Breast epithelium (tissue), 4 donors: ENCODE results near the gene TIAM1. TPM values are rescaled to one million over a fixed set of nuclear protein-coding genes. Genes with fewer than 3 reads are reported as not detected.

Experiments used
- DNase-seq, 2 donors: peaks; one replicate each; pipeline ENCODE4 v3.0.0-alpha.2; 2019; ENCODE audit warnings: low spot score in 2 of 2
- H3K27ac ChIP-seq, 2 donors: fragments of 200-600 bp; sonication (generic) in 1 of 2; one replicate each; pipeline ENCODE4 v1.5.1; 2016 to 2019; ENCODE audit warnings: mild to moderate bottlenecking in 1 of 2
- H3K27me3 ChIP-seq, 2 donors: fragments of 200-600 bp; sonication (generic) in 1 of 2; one replicate each; pipeline versions ENCODE4 v1.5.1 to v1.6.0; 2017 to 2019; ENCODE audit warnings: control low read depth in 1 of 2, mild to moderate bottlenecking in 1 of 2
- H3K36me3 ChIP-seq: fragments of 200-600 bp; one replicate; pipeline ENCODE4 v1.5.1; 2019
- H3K4me1 ChIP-seq, 2 donors: fragments of 200-600 bp; sonication (generic); one replicate each; pipeline ENCODE4 v1.5.1; 2016 to 2019; ENCODE audit warnings: control low read depth in 1 of 2
- H3K4me3 ChIP-seq, 3 donors: fragments of 200-600 bp; sonication (generic); 1 replicate in 2 of 3; 2 replicates in 1 of 3; pipeline ENCODE4 v1.5.1; 2016 to 2019; ENCODE audit warnings: mild to moderate bottlenecking in 3 of 3, moderate library complexity in 2 of 3
- H3K9me3 ChIP-seq, 2 donors: fragments of 200-600 bp; sonication (generic) in 1 of 2; one replicate each; pipeline ENCODE4 v1.5.1; 2016 to 2019; ENCODE audit warnings: control low read depth in 1 of 2
- CTCF ChIP-seq, 3 donors: fragments of 450-650 bp; IDR thresholded peaks; one replicate each; pipeline ENCODE4 v1.5.1; 2016 to 2017; ENCODE audit warnings: antibody characterized with exemption in 3 of 3, mild to moderate bottlenecking in 3 of 3, moderate library complexity in 3 of 3
- POLR2A ChIP-seq: fragments of 450-650 bp; IDR thresholded peaks from one replicate; pipeline ENCODE4 v1.6.1; 2016; ENCODE audit warnings: antibody characterized with exemption, mild to moderate bottlenecking, moderate library complexity
- POLR2AphosphoS5 ChIP-seq, 3 donors: sonication (generic); formaldehyde crosslinking; IDR thresholded peaks; one replicate each; pipeline ENCODE4 v1.6.1; 2017; ENCODE audit warnings: antibody characterized with exemption in 3 of 3
- intact Hi-C: fragments of 100-400 bp; cut with DNase I; formaldehyde crosslinking; loops from one replicate; pipeline ENCODE4 v1.15.1; 2023; ENCODE audit warnings: low total_unique reads
- total RNA-seq, 3 donors: library from RNA; depleted of rRNA; stranded (reverse); fragments of >200 nt; gene quantifications; one replicate each; pipeline ENCODE4 v1.1.0, GENCODE V29; 2016

The TIAM1 gene
- total RNA-seq, 3 donors from 2014 or later, result 10.6 to 17.7 (median 11.8) TPM

- DNase-seq, result no peak
- no peaks in the 10 kb centered on the region for H3K36me3 ChIP-seq
- TF ChIP-seq POLR2AphosphoS5 (IDR thresholded peaks at IDR 0.05) (no peak), POLR2A (no peak), CTCF (IDR thresholded peaks at IDR 0.05) (no peak)
- no peak overlapping the region for H3K4me3 ChIP-seq
- no peaks in the 10 kb centered on the region for H3K4me1 ChIP-seq
- H3K27me3 ChIP-seq, result no peaks in the 10 kb centered on the region
- intact Hi-C loops, result no loop called here
- no peak overlapping the region for H3K27ac ChIP-seq
- H3K9me3 ChIP-seq, result no peaks in the 10 kb centered on the region
These were observed 89.9 kb downstream of the TIAM1 start for GRCh38 chr21:31254131-31254530.

GRCh38 chr21:31253684-31254083 is 90.4 kb downstream of the TIAM1 start:
- Histone ChIP-seq H3K9me3 (no peaks in the 10 kb centered on the region), H3K4me3 (no peak overlapping the region), H3K27me3 (no peaks in the 10 kb centered on the region), H3K27ac (no peak overlapping the region), H3K4me1 (no peaks in the 10 kb centered on the region), H3K36me3 (no peaks in the 10 kb centered on the region)
- no peak for DNase-seq
- intact Hi-C loops, result no loop called here
- no peak for TF ChIP-seq POLR2AphosphoS5 (IDR thresholded peaks at IDR 0.05)
- TF ChIP-seq POLR2A, result no peak
- no peak for TF ChIP-seq CTCF (IDR thresholded peaks at IDR 0.05)

- intact Hi-C loops, result no loop called here
- DNase-seq, result no peak
- Histone ChIP-seq H3K27me3 (no peaks in the 10 kb centered on the region), H3K4me3 (no peak overlapping the region), H3K36me3 (no peaks in the 10 kb centered on the region), H3K27ac (no peak overlapping the region), H3K9me3 (no peaks in the 10 kb centered on the region), H3K4me1 (no peaks in the 10 kb centered on the region)
- no peak for TF ChIP-seq POLR2A
- TF ChIP-seq CTCF (IDR thresholded peaks at IDR 0.05), result no peak
- TF ChIP-seq POLR2AphosphoS5 (IDR thresholded peaks at IDR 0.05), result no peak
These were observed 91.5 kb downstream of the TIAM1 start for GRCh38 chr21:31252611-31253010.

- Histone ChIP-seq H3K27ac (no peak overlapping the region), H3K36me3 (no peaks in the 10 kb centered on the region), H3K9me3 (no peaks in the 10 kb centered on the region), H3K4me3 (no peak overlapping the region), H3K27me3 (no peaks in the 10 kb centered on the region), H3K4me1 (no peaks in the 10 kb centered on the region)
- intact Hi-C loops, result no loop called here
- TF ChIP-seq POLR2A, result no peak
- TF ChIP-seq POLR2AphosphoS5 (IDR thresholded peaks at IDR 0.05), result no peak
- TF ChIP-seq CTCF (IDR thresholded peaks at IDR 0.05), result no peak
- DNase-seq, result no peak
These were observed 92.0 kb downstream of the TIAM1 start for GRCh38 chr21:31252091-31252490.

- H3K36me3 ChIP-seq, result no peaks in the 10 kb centered on the region
- TF ChIP-seq POLR2A (no peak), CTCF (IDR thresholded peaks at IDR 0.05) (no peak), POLR2AphosphoS5 (IDR thresholded peaks at IDR 0.05) (no peak)
- no peaks in the 10 kb centered on the region for H3K9me3 ChIP-seq
- H3K27me3 ChIP-seq, result no peaks in the 10 kb centered on the region
- H3K4me1 ChIP-seq, result no peaks in the 10 kb centered on the region
- DNase-seq, result no peak
- no peak overlapping the region for H3K27ac ChIP-seq
- intact Hi-C loops, result no loop called here
- H3K4me3 ChIP-seq, result no peak overlapping the region
These were observed 92.4 kb downstream of the TIAM1 start for GRCh38 chr21:31251686-31252085.
